Regular cardiac myocyte (primary cell): Measurements from ENCODE around the gene KLHL35. TPM values are rescaled to one million over a fixed set of nuclear protein-coding genes. Genes with fewer than 3 reads are reported as not detected.

Experiments used
- total RNA-seq: library from RNA; depleted of rRNA; stranded (reverse); fragments of >200 nt; gene quantifications from 2 replicates; pipeline ENCODE4 v1.2.3, GENCODE V29; 2014

The KLHL35 gene
- total RNA-seq: 4.0 and 6.2 TPM in 2 replicates

DNA sequence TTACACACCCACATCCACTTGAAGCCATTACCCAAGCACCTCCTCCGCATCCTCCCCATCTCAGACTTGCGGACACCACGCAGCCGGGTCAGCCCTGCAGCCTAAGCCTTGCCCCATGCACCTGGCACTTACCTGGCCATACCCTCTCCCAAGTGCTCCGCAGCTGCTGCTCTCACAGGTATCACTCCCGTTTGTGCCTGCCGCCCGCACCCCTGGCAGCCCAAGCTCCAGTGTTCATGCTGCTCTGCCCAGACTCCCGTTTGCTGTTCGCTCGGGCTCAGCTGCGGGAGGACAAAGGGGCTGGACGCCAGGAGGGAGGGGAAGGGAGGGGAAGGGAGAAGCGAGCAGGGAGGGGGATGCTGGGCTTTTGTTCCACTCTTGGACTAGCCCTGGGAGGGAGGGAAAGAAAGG lies at the start of gene KLHL35:
KLHL35 (minus strand) TSS at position 293 of the 411 bp plus-strand sequence. CDS start 2,574 bp downstream, outside the sequence.

GRCh38 chr11:75399344-75400145 lies 33.5 kb downstream of the KLHL35 start, which contains the start of gene RPS3:
RPS3 (plus strand) TSS chr11:75399518; CDS start chr11:75399548, 30 bp downstream.

Other genes with a start within 250 kb of the KLHL35 start
- gene TPBGL, start 192.4 kb downstream of the KLHL35 start, total RNA-seq: 0.28 TPM in 1 of 2 replicates, not detected in the other
- gene ARRB1, start 81.5 kb downstream of the KLHL35 start, total RNA-seq: 13.0 and 13.6 TPM in 2 replicates
- gene RPS3, start 33.7 kb downstream of the KLHL35 start, total RNA-seq: 1,432 and 2,765 TPM in 2 replicates
- gene GDPD5, start 92.7 kb upstream of the KLHL35 start, total RNA-seq: 3.6 and 5.1 TPM in 2 replicates
- gene SERPINH1, start 129.1 kb upstream of the KLHL35 start, total RNA-seq: 1,132 and 1,478 TPM in 2 replicates
- 0.58 and 2.5 TPM in 2 replicates for gene MAP6, start 235.8 kb upstream of the KLHL35 start, total RNA-seq